GM19193 (cell line): ENCODE results near the gene UMOD.

ENCODE experiments used
- POLR2A ChIP-seq: IDR thresholded peaks from 4 replicates; pipeline ENCODE4 v1.6.1; 2011; ENCODE audit not compliant: insufficient read depth, insufficient read length; ENCODE audit errors: extremely low read depth

Gene UMOD

DNA sequence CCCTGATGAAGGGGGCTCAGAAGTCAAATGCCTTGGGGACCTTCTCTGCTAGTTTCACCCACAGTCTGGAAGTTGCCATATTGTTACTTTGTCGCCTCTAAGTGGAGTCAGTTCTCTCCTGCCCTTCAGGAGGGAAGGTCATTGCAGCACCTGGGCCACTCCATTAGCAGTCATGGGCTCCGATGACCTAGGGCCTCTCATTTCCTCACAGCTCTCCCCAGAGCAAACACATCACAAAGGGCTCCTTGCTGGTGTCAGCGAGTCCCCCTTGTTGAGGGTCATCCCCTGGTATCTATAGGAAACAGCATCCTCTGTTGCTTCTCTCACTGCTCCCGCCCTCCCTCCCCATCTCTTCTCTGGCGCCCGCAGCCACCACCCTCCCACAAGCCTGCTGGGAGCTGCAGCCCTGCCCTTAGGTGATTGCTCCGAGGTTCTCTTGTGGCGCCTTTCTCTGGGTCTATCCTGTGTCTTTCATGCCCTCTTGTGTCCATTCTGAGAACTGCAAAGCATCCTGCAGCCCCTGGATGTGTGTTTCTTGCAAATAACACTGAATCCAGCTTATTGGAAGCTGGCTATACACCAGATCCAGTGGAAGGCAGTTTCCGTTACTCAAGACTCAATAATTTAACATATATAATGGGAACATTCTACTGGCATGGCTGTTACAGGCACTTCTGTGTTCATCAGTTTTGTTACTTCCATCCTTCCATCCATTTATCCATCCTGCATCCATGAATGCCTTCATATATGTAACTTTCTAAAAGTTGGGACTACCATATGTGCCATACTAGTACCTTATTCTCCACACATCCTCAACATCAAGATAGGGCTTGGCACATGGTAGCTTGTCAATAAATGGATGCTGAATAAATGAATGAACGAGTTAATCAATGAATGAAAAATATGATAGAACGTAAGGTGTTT is 30.9 kb upstream of the UMOD start:
- no peak for TF ChIP-seq POLR2A

DNA sequence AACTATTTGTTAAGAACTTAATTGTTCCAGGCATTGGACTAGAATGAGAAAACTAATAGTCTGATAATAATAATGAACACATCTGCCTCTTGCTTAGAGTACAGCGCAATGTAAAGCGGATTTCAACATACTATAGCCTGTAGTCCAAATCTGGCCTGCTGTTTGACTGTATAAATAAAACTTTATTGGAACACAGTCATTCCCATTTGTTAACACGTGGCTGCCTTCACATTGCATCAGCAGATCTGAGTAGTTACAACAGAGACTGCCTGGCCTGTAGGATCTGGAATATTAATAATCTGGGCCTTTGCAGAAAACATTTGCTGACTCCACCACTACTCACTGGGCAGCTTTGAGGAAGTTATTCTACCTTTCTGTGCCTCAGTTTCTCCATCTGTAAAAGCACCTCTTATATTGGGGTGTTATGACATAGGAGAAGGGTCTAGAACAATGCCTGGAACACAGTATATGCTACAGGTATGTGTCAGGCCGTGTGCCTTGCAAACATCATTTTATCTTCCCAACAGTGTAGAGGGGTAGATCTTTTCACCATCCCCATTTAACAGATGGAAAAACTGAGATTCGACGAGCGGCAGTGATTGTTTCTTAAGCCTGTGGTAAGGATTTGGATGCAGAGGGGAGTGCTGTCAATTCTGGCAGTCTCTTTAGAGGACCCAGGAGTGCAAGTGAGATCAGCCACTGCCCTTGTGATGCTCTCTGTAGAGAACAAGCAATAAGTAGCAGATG is 29.9 kb upstream of the UMOD start:
- TF ChIP-seq POLR2A = no peak

DNA sequence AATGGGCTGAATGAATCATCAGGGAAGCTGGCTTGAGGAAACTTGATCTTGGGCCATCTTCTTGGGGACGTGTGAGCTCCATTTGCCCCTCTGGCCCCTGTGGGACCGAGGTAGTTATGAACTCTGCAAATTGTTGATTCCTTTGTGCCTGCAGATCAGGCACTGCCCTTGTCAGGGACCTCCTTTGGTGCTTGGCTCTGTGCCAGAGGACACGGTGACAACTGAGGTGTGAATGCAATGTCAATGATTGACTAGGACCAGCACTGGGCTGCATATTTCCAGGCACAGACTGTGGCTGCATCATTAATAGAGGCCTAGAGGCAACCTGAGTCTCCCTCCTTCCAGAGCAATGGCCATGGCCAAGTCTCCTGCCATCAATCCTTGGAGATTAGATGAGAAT is 28.3 kb upstream of the UMOD start:
- no peak for TF ChIP-seq POLR2A

- TF ChIP-seq POLR2A = no peak
Measured at GRCh38 chr16:20377181-20377580, 24.7 kb upstream of the UMOD start.

- no peak for TF ChIP-seq POLR2A
Measured at GRCh38 chr16:20372701-20373100, 20.2 kb upstream of the UMOD start.

GRCh38 chr16:20369452-20370054 is 17.0 kb upstream of the UMOD start:
- no peak for TF ChIP-seq POLR2A

- TF ChIP-seq POLR2A = no peak
Measured at GRCh38 chr16:20364051-20364450, 11.5 kb upstream of the UMOD start.

- no peak for TF ChIP-seq POLR2A
Measured at GRCh38 chr16:20363191-20363590, 10.7 kb upstream of the UMOD start.

DNA sequence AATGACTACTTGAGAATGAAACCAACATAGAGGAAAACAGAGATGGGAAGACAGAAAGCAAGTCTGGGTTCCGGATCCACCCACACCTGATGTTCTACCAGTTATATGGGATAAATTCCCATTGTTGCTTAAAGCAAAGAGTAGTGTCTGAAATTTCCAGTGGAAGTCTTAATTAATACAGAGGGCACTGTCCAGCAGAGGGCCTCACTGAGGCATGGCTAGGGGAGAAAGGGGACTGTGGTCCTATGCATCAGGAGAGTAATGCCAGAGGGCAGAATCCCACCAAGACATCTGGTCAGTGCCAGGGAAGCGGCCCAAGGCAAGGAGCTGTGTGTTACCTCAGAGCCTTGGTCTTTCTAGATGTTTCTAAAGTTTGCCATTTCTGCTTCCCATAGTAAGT is 7.5 kb upstream of the UMOD start:
- TF ChIP-seq POLR2A = no peak

- no peak for TF ChIP-seq POLR2A
Measured at GRCh38 chr16:20355114-20355782, 2.7 kb upstream of the UMOD start.

DNA sequence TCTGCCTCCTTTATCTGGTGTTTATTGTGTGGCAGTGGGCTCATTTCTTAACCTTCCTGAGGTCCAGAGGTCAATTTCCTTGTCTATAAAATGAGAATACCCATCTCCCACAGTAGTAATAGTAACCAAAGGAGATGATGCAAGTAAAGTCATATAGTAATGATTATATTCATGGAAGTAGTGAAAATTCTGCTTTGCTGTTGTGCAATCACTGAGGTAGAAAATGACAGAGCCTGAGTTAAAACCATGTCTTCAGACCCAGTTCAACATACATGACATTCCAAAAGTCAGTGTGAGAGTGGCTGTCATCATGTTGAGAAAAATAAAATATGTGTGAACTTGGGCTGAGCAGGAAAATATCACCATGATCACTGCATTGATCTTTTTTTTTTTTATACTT is 864 bp upstream of the UMOD start:
- no peak for TF ChIP-seq POLR2A

DNA sequence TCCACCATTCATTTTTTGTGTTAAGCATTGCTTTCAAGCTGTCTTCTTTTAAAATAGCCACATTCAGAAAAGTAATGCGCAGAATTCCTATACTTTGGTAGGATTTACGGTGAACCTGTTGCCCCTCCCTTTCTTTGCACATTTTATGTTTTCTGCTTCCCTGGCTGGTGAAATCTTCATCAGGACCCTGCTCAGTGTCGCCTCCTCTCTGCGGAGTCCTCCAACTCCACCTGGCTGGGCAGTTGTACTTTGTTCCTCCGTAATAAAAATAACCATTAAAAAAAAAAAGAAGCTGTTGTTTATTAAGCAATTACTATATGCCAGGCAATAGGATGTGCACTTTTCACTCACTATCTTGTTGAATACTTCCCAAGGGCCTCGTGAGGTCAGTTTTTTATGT is 2.9 kb downstream of the UMOD start:
- TF ChIP-seq POLR2A = no peak

DNA sequence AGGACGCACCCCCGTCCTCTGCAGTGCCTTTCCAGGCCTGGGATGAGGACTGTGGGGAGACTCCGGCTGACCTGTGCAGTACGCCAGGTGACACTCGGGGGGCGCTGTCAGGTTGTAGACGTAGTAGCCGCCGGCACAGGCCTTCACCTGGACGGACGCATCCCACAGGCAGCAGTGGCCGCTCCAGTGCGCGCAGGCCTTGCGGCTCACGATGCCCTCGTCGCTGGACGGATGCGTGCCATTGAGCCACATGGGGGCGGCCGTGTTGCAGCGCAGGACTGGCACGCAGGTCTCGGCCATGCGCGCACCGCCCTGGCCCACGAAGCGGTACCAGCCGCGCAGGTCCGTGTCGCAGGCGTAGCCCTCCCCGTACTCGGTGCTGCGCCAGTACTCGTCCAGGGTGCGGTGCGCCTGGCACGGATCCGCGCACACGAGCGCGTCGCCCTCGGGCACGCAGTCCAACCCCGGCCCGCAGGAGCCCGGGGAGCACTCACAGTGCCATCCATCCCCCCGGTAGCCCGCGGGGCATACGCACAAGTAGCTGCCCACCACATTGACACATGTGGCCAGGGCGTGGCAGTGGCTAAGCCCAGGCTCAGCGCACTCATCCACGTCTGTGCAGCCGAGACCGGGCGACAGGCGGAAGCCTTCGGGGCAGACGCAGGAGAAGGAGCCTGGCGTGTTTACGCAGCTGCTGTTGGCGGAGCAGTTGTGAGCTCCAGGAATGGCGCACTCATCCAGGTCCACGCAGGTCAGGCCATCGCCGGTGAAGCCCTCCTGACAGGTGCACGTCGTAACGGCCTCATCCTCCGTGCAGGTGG is 3.9 kb downstream of the UMOD start:
- TF ChIP-seq POLR2A = no peak

GRCh38 chr16:20347666-20348364 is 4.7 kb downstream of the UMOD start:
- no peak for TF ChIP-seq POLR2A
